Osteocyte (in vitro differentiated cells): ENCODE data around the gene PPP6R2. TPM values are rescaled to one million over a fixed set of nuclear protein-coding genes. Genes with fewer than 3 reads are reported as not detected.

Experiments used
- DNase-seq: peaks from one replicate; pipeline ENCODE4 v3.0.0; 2021; ENCODE audit warnings: mixed read lengths; ENCODE audit not compliant: unreplicated experiment; ENCODE audit errors: extremely low spot score
- H3K27ac Mint-ChIP-seq: one replicate; pipeline ENCODE4 v1.8.0; 2021; ENCODE audit warnings: mild to moderate bottlenecking, mixed read lengths; ENCODE audit not compliant: unreplicated experiment
- H3K27me3 Mint-ChIP-seq: one replicate; pipeline ENCODE4 v1.8.0; 2021; ENCODE audit warnings: mixed read lengths; ENCODE audit not compliant: unreplicated experiment
- H3K36me3 Mint-ChIP-seq: one replicate; pipeline ENCODE4 v1.8.0; 2021; ENCODE audit warnings: mixed read lengths; ENCODE audit not compliant: unreplicated experiment
- H3K4me1 Mint-ChIP-seq: one replicate; pipeline ENCODE4 v1.8.0; 2021; ENCODE audit warnings: mixed read lengths; ENCODE audit not compliant: unreplicated experiment
- H3K4me3 Mint-ChIP-seq: one replicate; pipeline ENCODE4 v1.8.0; 2021; ENCODE audit warnings: mild to moderate bottlenecking, moderate library complexity, mixed read lengths; ENCODE audit not compliant: unreplicated experiment
- H3K9me3 Mint-ChIP-seq: one replicate; pipeline ENCODE4 v1.8.0; 2021; ENCODE audit warnings: mixed read lengths; ENCODE audit not compliant: unreplicated experiment
- total RNA-seq: library from RNA; stranded (reverse); gene quantifications from 2 replicates; pipeline ENCODE4 v1.2.1, GENCODE V29; 2021
- TF ChIP-seq, protein P1 (sequence below): fragments of 200-600 bp; sonication (generic); IDR thresholded peaks from 2 replicates; pipeline ENCODE4 v1.5.0; 2021; ENCODE audit warnings: antibody characterized with exemption, mild to moderate bottlenecking, moderate library complexity

Gene PPP6R2
- total RNA-seq, 1 donor from 2014 or later = 62.6 TPM

GRCh38 chr22:50443801-50444625 lies 100.9 kb downstream of the PPP6R2 start:
- Mint-ChIP-seq H3K9me3 (no peaks in the 10 kb centered on the region), H3K36me3 (peaks cover 12% of the 10 kb centered on the region), H3K27me3 (no peaks in the 10 kb centered on the region), H3K27ac (no peak overlapping the region), H3K4me1 (peaks cover 21% of the 10 kb centered on the region), H3K4me3 (no peak overlapping the region)
- TF ChIP-seq, protein P1, sequence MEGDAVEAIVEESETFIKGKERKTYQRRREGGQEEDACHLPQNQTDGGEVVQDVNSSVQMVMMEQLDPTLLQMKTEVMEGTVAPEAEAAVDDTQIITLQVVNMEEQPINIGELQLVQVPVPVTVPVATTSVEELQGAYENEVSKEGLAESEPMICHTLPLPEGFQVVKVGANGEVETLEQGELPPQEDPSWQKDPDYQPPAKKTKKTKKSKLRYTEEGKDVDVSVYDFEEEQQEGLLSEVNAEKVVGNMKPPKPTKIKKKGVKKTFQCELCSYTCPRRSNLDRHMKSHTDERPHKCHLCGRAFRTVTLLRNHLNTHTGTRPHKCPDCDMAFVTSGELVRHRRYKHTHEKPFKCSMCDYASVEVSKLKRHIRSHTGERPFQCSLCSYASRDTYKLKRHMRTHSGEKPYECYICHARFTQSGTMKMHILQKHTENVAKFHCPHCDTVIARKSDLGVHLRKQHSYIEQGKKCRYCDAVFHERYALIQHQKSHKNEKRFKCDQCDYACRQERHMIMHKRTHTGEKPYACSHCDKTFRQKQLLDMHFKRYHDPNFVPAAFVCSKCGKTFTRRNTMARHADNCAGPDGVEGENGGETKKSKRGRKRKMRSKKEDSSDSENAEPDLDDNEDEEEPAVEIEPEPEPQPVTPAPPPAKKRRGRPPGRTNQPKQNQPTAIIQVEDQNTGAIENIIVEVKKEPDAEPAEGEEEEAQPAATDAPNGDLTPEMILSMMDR = no peak
- DNase-seq = no peak

DNA sequence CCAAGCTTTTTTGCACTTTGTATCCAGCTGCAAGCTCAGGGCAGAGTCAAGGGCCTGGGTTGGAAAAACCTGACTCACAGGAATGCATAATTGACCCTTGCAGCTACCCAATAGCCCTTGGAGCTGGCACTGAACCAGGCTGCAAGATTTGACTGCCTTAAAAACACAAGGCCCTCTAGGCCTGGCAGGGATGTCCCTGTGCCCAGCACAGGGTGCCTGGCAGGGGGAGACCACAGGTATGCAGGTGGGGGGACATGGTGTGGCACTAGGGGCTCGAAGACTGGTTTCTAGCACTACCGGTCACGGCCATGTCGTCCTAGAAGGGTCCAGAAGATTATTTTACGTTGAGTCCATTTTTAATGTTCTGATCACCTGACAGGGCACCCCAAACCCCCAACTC lies 101.5 kb downstream of the PPP6R2 start:
- Mint-ChIP-seq H3K4me1 (peaks cover 21% of the 10 kb centered on the region), H3K9me3 (no peaks in the 10 kb centered on the region), H3K36me3 (peaks cover 14% of the 10 kb centered on the region), H3K27ac (peak overlapping the region; percentile 38), H3K27me3 (no peaks in the 10 kb centered on the region), H3K4me3 (no peak overlapping the region)
- DNase-seq = no peak
- TF ChIP-seq, protein P1 = no peak

GRCh38 chr22:50445071-50445879 lies 102.1 kb downstream of the PPP6R2 start:
- no peak for DNase-seq
- H3K4me1 Mint-ChIP-seq = peaks cover 21% of the 10 kb centered on the region
- peaks cover 17% of the 10 kb centered on the region for H3K36me3 Mint-ChIP-seq
- TF ChIP-seq, protein P1 = no peak
- H3K4me3 Mint-ChIP-seq = no peak overlapping the region
- no peaks in the 10 kb centered on the region for H3K27me3 Mint-ChIP-seq
- H3K27ac Mint-ChIP-seq = peak overlapping the region; percentile 38
- H3K9me3 Mint-ChIP-seq = no peaks in the 10 kb centered on the region

DNA sequence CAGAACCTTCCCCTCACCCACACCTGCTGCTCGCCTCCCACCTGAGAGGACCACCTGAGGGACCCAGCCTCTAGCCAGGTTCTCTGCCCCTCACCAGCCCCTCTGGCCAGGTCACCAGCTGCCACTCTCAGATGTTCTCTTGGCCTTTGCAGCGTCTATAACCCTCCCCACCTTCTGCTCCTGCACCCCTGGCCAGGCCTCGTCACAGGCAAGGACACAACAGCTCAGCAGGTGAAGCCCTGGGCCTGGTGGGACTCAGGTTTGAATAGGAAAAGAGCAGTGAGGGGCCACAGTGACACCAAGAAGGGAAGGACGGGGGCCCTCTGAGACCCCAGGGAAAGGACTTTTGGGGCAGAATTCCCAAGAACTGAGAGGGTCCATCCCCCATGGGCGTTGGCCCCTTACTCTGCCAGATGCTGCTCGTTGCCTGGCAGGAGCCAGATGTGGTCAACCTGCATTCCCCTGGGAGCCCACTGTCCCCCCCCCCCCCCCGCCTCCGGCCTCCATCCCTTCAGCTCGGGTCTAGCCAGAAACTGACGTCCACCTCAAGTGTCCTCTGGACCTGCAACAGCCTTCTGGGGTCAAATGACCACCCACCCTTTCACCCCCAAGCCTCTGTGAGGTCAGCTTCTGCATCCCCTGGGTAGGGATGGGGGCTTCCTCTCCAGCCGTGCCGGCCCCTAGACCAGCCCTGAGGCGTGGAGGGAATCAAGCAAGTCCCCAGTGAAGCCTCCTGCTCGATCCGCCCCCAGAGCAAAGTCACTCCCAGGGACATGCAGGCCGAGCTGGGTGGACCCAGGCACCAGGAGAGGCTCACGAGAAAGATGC lies 103.0 kb downstream of the PPP6R2 start:
- Mint-ChIP-seq H3K9me3 (no peaks in the 10 kb centered on the region), H3K27me3 (no peaks in the 10 kb centered on the region), H3K4me1 (peaks cover 21% of the 10 kb centered on the region), H3K36me3 (peaks cover 22% of the 10 kb centered on the region), H3K27ac (no peak overlapping the region), H3K4me3 (no peak overlapping the region)
- no peak for DNase-seq
- TF ChIP-seq, protein P1 = no peak
